Measurements from ENCODE around the gene HAAO.

HAAO gene

DNA sequence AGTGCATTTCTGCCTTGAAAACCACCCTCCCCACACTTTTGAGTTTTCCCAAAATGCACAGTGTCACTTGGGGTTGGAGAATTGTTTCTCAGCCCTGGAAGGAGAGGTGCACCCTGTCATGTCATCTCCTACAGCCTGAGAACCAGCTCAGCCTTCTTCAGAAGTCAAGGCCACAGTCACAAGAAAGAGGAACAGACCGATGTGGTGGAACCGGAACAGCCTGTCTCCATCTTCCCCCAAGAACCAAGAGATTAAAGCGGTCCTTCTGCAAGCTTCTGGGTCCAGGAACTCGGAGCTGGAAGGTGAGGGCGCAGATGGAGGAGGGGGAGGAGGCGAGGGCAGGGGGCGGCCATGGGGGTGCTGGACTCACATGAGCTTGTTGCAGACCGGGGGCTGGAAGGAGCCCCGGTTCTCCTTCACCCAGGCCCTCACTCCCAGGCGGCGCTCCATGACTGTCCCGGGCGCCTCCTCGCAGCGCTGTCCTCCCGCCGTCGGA, 248 bp downstream of the HAAO start:
- DNase-seq: no peak

DNA sequence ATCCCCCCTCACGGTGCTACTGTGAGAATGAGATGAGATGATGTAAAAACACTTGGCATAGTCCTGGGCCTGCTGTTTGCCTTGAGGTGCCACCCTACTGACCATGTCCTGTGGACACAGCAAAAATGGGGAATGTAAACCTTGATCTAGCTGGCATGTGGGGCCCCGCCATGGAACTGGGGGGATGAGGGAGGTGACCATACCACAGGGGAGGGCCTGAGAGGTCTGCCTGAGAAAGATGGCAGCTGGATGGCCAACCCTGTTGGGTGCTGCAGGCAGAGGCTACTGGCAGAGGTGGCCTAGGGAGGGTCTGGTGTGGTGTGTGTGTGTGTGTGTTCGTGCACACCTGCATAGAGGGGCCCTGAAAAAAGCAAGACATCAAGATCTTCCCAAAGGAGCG, 777 bp downstream of the HAAO start:
- DNase-seq: no peak

DNA sequence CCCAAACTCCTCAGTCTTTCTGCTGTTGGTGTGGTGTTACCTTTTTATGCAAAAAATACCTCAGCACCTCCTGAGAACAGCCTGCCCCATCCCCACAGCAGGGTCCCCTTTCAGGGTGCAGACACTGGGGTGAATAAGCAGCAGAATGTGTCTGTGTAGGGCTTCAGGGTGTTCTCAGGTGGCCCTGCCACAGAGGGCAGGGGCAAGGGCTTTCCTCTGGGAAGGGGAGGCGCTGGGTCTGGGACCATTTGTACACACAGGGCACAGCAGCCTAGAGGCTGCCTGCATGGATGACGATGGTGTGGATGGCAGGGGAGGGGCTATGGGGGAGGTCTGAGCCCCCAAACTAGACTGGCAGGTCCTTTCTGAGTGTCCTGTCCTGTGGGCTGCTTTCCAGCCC, 2.6 kb downstream of the HAAO start:
- DNase-seq: no peak

DNA sequence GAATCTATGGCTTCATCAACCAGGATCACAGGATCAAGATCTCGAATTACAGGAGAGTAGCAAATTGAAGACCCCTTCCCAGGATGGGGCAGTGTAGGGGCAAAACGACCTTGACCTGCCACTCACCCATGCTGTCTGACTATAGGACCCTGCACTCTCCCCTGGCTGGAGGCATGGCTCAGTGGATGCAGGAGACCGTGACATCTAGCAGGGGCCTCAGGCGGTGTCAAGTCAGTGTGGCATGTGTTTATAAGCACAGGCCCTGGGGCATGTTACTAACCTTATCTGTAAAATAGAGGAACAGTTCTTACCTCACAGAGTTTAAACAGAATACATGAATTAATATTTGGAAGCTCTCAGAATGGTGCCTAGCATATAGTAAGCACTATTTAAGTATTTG, 3.5 kb downstream of the HAAO start:
- no peak for DNase-seq

DNA sequence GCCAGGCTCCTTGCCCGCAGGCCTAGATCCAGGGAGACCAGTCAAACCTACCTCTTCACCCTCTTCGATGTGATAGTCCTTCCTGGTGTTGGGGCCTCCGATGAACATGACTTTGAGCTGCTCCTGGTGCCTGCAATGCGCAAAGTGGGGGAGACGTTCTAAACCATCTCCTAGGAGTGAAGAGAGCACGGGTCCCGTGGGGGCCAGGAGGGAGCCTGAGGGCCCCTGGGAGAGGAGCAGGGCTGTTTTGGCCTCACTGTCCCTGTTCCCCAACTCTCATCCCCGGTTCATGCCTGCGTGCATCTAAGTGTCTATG, 3.9 kb downstream of the HAAO start:
- DNase-seq: no peak

DNA sequence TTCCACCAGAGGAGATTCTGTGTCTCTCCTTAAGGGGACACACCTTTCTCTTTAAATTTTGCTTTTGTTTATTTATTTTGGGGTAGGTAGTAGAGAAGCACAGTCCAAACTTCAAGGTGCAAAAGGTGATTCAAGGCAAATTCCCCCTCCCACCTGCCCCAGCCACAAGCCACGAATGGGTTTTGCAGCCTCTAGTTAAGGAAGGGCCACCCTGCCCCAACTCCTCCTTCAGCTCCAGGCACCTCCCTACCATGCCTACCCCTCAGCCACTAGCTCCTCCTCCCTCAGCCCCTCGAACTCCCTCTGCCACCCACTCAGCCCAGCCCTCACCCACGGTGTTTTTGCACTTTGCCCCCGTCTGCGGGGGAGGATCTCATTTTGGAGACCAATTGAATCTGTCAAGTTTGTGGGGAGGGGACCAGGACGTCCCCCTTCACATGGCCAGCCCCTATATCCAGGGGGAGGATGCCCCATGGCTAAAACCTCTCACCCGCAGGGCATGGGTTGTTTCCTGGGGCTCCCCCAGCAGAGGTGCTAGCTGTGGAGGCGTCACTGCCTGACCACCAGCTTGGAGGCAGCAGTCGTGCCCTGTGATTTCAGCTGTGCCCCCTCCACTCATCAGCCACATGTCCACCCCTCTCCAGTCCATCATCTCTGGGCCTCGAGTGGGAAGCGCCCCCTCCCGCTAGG, 4.5 kb downstream of the HAAO start:
- DNase-seq: no peak

DNA sequence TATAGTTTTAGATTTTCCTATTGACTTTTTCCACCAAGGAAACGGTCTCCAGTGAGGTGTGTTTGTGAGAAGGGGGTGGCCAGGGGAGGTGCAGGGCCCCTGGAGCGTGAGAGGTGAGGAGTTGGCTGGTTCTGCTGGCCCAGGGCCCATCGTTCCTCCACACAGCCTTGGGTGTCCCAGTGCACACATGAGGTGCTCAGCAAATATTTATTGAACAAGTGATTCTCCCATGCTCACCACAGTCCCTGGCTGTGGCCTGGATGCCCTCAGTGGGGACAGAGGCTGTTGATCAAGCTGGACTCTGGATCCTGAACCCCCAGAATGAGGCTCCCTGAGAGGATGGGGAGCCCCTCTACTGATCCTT, 5.0 kb downstream of the HAAO start:
- DNase-seq: no peak

DNA sequence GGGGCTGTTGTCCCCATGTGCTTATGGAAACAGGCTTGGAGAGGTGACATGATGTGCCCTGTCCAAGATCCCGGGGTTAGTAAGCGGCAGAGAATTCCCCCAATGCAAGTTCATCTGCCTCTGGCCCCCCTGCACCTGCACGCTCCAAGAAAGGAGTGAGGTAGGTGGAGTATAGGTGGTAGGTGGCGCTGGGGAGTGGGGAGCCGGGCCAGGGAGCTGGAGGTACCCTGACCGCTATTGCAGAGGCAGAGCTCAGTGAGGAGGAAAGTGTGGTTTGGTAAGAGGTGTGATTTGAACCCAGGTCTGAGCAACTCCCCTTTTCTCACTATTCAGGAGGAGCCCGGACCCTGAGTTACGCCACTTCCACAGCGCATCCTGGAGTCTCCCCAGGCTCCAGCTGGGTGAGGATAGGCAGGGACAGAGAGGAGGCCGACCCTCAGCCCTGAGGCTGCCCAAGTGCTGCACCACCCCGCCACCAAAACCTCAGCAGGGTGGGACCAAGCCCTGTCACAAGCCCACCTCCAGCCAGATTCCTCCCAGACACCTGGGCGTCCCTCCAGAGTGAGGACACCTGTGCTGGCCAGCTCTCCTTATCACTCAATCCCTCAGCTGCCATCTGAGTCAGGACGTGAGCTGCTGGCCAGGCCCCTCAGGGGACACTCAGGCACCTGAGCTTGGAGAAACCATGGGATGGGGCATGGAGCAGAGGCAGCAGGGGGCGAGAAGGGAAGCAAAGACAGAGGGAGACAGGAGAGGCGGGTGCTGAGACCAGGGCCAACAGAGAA, 5.6 kb downstream of the HAAO start:
- DNase-seq: no peak

DNA sequence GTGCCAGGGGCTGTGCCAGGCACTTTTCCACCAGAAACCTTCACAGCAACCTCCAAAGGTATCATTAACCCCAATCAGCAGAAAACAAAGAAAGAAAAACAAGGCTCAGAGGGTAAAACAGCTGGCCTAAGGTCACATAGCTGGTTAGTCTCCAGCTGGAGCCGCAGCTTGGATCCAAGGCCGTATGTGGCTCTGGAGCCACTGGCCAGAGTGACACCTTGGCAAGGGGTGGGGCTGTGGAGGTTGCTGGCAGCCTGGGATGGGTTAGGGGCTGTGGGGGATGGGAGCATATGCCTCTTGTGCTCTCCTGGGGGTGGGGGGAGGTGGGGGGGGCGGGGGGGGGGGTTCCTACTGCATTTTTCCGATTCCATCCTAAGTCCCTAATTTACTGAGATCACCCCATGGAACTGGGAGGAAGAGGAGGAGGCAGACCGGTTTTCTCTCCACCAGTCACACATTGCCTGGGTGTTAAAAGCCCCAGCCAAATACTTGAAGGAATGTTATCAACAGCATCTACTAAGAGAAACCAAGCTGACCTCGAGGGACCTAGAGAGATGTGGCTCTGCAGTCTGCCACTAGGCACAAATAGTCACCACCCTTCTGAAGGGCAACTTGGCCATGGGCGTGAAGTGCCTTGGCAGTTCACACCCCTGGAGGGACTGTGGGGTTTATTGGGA, 8.0 kb downstream of the HAAO start:
- DNase-seq: no peak

DNA sequence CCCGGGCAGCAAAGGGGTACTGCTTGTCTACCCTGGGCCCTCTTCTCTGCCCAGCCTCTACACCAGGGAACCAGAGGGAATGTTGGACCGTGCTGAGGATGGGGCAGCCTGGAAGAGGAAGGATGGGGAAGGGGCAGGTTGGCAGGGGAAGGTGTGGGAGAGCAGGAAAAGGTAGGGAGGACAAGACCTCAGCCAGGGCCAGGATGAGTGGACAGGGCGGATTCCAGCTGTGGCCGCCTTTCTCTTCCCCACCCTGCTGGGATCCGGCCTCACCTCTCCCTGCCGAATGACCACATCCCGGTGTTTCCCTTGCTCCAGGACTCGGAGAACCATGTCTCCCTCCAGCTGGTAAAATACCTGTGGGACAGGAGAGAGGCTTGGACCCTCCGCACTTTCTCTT, 8.9 kb downstream of the HAAO start:
- no peak for DNase-seq

DNA sequence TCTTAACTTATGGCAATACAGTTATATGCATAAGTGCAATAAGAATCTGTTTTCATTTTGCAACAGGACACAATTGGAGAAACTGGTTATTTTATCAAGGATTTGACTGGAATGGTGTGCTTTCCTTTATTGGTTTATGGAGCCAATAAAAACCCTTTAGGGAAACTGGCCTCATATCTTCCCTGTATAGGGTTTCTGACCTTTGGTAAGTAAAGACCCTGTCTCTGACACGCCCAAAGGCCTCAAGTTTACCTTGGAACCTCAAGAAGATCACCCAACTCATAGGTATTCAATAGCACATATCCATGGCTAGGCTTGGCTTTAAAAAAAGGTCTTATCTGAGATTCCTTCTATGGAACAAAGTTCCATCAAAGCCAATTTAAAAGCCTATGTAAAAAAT, 11.2 kb downstream of the HAAO start:
- no peak for DNase-seq

DNA sequence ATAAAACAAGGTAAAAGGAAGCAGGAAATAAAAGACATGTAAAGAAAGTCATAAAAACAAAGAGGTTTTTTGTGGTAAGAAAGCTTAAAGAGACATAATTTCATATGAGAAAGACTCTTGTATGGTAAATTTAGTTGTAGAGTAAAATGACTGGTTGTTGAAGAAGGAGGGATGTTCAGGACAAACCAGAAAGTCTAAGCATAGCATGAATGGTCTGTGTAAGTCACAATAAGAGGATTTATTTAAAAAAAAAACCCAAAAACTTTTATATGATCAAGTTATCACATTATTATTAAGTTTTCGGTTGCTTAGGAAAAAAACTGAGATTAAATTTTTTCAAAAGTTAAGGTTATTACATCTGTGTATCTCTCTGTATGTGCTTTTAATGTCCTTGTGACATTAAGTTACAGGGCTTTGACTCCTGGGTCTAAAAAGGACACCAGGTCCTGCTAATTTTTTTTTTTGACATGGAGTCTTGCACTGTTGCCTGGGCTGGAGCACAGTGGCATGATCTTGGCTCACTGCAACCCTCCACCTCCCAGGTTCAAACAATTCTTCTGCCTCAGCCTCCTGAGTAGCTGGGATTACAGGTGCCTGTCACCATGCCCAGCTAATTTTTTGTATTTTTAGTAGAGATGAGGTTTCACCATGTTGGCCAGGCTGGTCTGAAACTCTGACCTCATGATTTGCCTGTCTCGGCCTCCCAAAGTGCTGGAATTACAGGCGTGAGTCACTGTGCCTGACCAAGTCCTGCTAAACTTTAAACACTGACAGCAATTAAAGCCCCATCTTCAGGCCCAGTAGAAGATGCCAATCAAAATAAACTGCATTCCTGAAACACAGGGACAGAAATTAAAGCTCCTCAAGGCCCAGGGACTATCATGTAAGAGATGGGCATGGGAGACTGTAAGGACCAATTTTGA, 14.2 kb downstream of the HAAO start:
- DNase-seq: no peak

DNA sequence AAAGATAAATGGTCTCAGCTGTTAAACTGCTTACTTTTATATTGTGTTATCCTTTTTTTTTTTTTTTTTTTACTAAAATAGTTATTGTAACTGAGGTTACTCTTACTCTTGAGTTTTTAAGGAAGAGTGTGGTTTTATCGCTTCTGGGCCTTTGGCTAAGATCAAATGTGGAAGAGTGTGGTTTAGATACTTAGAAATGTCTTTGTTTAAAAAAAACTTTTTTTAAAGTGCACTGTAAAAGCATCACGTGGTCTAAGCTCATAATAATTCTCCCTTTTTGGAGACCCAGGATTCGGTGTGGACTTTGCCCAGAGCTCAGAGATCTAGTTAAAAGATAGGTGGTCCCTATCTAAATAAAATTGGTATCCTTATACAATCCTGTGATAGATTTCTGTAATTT, 16.6 kb downstream of the HAAO start:
- no peak for DNase-seq

DNA sequence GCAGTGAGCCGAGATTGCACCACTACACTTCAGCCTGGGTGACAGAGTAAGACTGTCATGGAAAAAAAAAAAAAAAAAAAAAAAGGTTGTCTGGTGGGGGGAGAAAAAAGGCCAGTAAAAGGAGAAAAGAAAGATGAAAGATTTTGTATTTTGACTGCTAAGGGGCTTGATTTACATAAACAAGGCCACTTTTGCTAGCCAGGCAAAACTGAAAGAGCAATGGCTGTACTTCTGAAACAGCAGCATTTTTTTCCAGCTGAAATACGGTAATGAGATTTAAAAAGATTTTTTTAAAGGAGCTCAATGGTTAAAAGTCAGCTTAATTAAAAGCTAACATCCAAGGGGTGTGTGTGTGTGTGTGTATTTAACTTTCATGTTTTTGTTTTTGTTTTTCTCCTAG, 17.2 kb downstream of the HAAO start:
- no peak for DNase-seq

DNA sequence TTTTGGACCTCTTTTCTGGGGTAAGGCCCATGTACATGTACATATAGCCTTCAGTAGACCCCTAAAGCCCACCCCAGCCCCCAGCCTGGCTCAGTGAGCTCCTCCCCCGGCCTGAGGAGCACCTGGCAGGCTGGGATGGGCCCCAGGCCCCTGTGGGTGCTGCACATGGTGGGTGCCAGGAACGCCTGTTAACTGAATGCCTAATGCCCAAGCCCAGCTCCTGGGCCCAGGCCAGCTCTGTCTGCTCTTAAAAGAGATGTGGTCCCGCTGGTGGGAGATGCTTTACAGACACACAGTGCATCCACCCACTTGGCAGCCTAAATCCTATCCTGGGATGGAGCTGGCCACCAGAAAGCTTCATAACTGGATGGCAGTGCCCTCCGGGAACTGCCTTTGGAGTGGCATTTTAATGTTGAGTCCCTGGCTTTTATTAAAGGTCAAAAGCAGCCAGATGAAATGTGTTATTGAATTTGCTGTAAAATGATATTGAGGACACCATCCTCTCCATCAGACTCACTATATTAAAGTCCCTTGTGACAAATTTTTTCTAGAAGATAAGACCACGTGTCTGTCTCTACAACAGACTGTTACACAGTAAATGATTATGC, 20.7 kb downstream of the HAAO start:
- no peak for DNase-seq

DNA sequence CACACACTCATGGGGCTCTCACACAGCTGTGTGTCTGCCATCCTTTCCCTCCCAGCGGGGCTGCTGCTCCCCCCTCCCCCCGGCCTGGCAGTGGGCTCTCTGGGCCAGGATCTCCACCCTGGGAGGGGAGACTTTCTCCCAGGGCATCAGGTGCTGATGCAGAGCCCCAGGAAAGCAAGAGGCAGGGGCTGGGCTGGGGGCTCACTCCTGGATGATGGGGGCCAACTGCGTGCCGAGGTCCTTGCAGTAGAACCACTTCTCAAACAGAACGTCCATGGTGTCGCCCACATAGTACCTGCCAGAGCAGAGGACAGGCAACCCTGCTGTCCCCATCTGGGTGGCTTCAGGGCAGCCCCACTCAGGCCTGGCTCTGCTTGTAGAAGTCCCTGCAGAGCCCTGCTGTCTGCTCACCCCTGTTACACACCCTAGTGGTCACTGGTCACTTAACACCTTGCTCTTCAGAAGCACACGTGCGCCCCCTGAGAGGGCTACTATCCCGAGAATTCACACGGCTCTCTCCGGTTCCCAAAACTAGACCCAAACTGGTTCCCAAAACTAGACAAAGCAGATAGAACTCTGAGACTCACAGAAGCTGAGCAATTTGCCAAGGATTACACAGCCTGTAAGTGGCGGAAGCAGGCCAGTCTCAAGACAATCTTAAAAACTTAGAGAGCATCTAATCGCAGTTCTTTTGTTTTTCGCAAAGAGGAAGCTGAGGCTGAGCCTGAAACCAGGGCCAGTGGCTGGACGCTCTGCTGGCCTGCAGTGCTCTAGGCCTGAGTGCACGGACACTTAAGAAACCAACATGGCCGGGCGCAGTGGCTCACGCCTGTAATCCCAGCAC, 21.9 kb downstream of the HAAO start:
- DNase-seq: no peak

DNA sequence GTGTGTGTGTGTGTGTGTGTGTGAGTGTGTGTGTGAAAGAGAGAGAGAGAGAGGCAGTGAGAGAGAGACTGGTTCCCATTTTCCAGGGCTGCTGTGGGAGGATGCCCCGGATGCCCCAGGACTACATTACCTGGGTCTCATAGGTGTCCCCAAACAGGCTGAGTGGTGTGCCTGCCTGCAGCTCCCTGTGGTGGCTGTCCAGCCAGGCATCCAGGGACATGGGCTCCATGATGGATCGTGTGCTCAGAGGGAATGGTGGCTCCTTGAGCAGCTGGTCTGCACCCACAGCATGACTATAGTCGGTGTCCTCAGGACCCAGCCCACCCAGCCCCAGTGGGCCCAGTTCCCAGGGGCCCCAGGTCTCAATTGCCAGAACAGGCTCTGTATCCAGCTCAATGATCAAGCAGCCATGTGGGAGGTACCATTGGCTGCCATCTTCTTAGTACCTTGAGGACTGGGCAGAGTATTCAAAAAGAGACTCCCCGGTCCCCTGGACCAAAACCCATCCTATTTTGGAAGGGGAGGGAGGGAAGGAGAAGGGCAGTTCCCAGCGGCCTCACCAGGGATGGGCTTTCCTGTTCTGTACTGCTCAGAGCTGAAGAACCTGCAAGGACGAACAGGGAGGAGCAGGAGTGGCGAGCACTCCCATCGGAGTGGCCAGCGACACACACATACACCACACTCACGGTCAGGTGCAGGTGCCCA, 22.6 kb downstream of the HAAO start:
- DNase-seq: no peak

DNA sequence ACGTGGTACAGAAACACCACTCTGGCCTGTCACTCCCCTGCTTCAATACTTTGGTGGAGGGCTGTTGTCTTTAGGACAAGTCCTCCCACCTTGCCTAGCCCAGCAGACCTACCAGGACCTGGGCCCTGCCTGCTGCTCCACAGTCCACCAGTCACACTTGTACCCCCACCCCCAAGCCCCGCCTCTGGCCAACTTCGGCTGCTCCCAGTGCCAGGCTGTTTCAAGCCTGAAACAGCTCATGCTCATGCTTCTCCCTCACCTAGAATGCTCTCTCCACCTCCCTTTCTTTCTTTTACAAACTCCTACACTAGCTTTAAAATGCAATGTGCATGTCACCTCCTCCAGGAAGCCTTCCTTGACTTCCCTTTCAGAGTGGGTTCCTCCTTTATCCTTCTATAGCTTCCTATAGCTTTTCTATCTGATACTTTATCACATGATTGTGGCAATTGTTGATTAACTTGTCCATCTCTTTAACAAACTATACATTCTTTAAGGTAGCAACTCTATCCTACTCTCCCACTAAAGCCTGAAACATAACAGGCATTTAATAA, 23.6 kb downstream of the HAAO start:
- no peak for DNase-seq

DNA sequence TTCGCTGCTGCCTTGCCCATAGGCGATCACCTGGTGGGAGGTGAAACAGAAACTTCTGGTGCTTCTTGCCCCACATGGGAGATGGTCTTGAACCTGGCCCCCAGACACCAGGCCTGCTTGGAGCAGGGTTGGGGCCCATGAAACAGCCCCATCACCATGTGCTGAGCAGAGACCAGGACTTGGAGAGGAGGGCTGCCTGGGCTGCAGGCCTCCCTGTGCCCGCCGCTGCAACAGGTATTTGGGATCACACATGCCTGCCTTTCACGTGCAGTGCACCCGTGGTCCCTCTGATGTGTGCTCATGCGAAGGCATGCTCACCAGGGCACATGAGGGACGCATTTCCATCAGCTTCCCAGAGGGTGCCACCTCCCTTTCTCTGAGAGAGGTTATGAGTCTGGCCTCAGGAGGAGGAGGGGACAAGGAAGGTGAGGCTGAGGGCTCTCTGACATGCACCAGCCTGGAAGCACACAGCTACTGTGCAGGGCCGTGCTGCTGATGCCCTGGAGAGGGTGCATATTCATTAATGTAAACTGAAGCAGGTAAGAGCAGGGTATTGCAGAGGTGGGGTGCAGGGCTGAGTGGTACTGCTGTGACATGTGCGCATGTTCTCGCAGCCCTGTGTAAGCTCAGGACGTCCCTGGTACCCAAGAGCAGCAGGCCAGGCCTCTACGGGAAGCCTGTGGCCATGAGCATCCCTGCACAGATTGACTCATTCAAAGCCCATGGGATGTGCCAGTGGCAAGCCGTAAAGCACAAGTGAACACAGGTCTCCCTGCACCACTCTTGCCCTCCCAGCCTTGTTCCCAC, 24.3 kb downstream of the HAAO start:
- DNase-seq: no peak

Measured in stimulated activated CD4-positive, alpha-beta T cell treated with anti-CD3 and anti-CD28 coated beads, Interleukin-4, amount 100 ng/mL, for 24 hours (primary cell).